ENCODE results near the gene KLHL35.

Gene KLHL35, protein sequence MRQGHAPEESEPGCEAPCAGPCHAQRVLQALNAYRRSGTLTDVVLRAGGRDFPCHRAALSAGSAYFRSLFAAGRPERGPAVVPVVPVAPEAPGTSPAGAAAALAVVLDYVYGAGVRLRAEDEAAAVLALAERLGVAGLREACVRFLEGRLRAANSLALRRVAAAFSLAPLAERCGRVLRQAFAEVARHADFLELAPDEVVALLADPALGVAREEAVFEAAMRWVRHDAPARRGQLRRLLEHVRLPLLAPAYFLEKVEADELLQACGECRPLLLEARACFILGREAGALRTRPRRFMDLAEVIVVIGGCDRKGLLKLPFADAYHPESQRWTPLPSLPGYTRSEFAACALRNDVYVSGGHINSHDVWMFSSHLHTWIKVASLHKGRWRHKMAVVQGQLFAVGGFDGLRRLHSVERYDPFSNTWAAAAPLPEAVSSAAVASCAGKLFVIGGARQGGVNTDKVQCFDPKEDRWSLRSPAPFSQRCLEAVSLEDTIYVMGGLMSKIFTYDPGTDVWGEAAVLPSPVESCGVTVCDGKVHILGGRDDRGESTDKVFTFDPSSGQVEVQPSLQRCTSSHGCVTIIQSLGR

GRCh38 chr11:75432911-75433321, at the start of gene KLHL35:
Gene KLHL35 (minus strand): TSS chr11:75433203. CDS start chr11:75430629, 2,574 bp downstream.
- no peak for DNase-seq

- DNase-seq = no peak
Observed at GRCh38 chr11:75481922-75482606, 49.1 kb upstream of the KLHL35 start.

GRCh38 chr11:75481223-75481921, 48.4 kb upstream of the KLHL35 start:
- DNase-seq = no peak

- no peak for DNase-seq
Observed at GRCh38 chr11:75480185-75481175, 47.5 kb upstream of the KLHL35 start.

DNA sequence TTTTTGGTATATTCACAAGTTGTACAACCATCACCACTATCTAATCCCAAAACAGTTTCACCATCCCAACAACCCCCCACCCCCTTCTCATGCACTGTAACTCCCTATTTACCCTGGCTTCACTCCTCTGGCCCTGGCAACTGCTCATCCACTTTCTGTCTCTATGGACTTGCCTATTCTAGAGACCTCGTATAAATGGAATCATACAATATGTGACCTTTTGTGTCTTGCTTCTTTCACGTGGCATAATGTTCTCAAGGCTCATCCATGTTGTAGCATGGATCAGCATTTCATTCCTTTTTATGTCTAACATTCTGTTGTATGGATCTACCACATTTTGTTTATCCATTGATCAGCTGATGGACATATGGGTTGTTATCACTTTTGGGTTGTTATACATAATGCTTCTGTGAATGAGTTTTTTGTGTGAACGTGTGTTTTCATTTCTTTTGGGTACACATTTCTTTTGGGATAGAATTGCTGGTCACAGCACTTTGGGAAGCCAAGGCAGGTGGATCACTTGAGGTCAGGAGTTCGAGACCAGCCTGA, 46.7 kb upstream of the KLHL35 start:
- no peak for DNase-seq

- no peak for DNase-seq
Observed at GRCh38 chr11:75478783-75479596, 46.0 kb upstream of the KLHL35 start.

DNA sequence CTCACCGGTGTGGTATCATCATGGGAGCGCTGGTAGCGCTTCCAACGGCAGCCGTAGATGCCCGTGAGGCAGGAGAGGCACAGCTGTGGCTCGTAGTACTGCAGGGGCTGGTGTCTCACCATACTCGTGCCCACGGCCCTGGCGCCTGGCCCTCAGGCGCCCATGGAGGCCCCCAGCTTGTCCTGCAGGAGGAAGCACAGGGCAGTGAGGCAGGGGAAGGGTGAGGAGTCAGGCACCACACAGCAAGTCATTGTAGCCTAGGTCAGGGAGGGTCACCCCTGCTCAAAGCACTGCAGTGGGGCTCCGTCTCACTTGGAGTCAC, 44.6 kb upstream of the KLHL35 start:
- no peak for DNase-seq

DNA sequence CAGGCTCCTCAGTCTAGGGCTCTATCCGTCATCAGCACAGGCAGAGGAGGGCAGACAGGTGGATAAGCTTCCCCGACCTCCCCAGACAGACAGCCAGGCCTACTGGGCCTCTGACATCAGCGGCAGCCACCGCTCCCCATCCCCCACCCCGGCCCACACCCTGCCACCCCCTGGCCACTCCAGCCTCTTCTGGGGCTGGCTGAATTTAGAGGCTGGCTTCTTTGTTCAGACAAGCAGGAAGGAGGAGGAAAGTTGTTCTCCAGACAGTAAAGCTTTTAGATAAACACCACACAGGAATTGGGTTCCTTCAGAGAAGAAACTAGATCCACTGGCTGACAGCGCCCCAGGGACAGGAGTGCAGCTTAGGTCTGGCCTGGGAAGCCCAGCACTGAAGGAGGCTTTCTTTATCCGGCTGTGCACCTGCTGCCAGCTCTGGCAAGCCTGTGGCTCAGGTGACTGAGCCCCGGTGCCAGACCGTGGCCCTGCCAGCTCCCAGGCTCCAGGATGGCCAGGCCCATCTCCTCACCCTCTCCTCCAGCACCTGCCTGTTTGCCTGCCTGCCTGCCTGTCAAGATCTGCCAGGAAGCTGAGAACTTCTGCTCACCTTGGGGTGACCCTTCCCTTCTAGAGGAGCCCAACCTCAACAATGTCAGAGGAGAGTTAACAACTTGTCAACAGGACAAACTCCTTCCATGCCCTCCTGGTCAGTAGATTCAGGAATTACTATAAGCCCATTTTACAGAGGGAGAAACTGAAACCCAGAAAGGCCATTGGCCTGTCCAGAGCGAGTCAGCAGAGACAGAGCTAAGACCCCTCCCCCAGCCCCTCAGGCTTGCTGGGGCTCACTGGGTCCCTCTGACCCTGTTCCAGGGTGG, 44.0 kb upstream of the KLHL35 start:
- DNase-seq = no peak

DNA sequence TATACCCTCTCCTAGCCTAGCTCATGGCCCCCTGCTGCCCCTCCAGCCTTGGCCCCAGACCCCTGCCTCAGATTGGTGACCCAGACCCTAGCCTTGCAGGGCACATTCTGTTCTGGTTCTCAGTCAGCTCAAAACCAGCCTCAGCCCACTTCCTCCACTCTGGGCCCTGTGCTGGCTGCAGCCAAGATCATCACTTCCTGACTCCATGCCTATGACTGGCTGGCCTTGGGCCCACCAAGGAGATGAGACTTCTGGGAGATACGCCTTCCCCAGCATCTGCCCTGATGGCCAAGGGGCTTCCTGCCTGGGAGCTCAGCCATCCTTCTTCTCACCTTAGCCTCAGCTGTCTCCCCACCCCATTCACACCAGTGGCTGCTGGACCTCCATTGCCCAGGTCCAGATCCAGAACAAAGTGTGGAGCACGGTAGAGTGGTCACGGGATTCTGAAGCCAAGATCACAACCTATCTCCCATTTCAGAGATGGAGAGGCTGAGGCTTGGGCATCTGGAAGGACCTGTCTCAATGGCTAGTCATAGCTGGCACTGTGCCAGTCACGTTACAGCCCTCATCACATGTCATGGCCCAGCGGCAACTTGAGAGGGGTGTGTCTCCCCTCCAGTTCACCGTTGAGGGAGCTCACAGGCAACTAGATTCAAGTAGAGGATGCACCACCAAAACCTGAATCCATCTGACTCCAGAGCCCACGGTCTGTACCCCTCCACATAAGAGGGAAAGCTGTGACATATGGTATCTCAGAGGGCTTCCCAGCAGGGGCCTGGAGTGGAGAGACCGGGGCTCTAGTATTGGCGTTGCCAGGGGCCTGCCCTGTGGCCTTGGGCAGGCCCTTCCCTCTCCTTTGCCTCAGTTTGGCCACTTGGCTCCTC, 43.0 kb upstream of the KLHL35 start:
- no peak for DNase-seq

DNA sequence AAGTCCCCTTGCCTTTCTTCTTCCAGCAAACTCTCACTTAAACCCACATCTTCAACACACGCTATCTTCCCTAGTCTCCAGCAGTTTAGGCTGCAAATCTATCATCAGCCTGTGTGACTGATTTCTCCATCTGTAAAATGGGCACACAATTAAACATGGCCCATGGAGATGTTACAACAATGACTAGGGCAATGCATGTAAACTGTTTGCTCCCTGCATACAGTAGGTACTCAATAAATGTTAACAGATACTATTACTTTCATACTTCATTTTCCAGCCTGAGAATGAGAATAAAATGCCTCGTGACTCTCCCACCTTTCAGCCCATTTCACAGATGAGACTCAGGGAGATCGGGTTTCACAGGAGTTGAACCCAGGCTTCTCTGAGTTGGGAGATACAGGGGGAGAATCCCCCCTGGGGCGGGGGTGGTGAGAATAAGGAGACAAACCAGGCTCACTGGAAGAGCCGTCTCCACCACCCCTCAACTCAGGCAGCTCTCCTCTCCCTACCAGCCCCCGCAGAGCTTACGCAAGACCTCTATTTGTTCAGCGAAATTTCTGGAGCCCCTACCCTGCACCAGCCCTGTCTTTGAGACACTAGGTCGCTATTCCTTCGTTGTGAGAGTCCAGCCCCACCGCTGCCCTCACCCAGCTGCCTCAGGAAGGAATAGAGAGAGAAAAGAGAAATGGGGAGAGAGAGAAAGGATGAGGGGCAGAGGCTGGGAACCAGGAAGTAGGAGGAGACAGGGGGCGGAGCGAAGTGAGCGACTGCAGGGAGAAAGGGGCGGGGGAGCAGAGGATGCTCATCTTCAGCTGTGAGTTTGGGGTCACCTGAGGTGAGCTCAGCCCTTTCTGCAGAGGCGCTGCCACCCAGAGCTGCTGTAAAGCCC, 42.1 kb upstream of the KLHL35 start:
- no peak for DNase-seq

- no peak for DNase-seq
Observed at GRCh38 chr11:75474240-75474639, 41.2 kb upstream of the KLHL35 start.

- no peak for DNase-seq
Observed at GRCh38 chr11:75473684-75474083, 40.7 kb upstream of the KLHL35 start.

- no peak for DNase-seq
Observed at GRCh38 chr11:75472081-75472732, 39.2 kb upstream of the KLHL35 start.

DNA sequence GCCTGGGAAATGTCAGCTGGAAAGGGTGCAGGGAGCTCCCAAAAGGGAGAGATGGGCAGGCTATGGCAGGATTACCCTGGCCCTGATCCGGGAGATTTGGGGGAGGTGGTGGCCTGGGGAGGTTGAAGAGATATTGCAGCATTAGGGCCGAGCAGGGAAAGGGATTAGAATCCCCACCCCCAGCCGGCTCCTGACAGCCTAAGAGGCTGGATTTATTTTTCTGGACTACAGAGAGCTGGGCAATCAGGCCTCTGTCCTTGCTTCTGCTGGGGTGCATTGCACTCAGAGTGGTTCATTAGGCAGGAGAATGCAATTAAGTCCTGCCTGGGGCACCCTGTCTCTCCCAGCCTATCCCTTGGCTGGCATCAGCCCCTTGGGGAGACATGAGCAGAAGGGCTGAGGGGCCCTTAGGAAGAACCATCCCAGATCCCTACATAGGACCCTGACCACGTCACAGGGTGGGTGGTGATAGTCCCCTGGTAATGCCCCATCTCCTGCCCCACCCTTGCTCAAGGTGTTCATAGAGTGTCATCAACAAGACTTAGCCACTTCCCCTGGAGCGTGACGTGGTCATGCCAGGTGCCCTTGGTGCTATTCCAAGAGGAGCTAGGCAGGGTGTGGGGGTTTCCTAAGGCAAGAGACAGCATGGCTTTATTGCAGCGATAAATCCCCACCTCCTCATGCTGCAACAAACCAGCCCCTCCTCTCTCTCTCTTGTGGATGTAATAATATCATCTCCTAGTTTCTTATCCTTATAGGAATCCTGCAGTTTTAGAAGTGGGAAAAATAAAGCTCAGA, 38.4 kb upstream of the KLHL35 start:
- DNase-seq = no peak

- DNase-seq = no peak
Observed at GRCh38 chr11:75470476-75471080, 37.6 kb upstream of the KLHL35 start.

Measured in 8988T (cell line).